ENCODE data around the gene VASP.

VASP gene

GRCh38 chr19:45506989-45507871, at the start of gene VASP:
Gene VASP (plus strand): TSS chr19:45507479. CDS start chr19:45507772, 293 bp downstream.
- in situ Hi-C loops (cut with MboI; ENCODE audit: low sequenced_read_pairs) = no loop called here

- in situ Hi-C loops (cut with MboI; ENCODE audit: low sequenced_read_pairs) = no loop called here
Observed at GRCh38 chr19:45457776-45458175, 49.5 kb upstream of the VASP start.

DNA sequence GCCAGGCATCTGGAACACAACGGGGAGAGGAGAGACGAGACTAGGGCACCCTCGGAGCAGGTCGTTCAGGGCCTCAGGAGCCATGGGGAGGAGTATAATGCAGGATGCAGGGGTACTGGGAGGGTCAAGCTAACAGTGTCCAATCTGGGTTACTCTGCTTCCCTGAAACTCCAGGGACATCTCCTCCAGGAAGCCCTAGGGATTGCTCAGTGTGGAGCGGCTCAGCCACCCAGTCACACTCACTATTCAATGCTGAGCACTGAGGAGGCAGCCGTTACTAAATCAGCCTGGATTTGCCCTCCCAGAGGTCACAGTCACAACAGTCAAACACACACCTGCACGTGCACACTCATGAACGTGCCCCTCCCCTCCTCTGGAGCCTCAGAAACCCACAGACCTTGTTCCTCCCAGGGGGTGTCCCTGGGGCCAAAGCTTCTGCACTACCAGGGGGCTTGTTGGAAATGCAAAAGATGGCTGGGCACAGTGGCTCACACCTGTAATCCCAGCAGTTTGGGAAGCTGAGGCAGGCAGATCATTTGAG, 46.4 kb upstream of the VASP start:
- in situ Hi-C loops (cut with MboI; ENCODE audit: low sequenced_read_pairs) = no loop called here

DNA sequence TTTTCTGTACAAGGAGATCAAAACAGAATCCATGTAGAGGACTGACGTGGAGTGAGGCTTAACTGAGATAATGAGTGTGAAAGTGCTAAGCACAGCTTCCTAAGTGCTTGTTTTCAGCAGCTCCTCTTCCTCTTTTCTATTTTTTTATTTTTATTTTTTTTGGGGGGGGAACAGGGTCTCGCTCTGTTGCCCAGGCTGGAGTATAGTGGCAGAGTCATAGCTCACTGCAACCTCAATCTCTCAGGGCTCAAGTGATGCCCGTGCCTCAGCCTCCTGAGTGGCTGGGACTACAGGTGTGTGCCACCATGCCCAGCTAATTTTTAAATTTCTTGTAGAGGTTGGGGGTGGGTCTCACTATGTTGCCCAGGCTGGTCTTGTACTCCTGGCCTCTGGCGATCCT, 45.1 kb upstream of the VASP start:
- in situ Hi-C loops (cut with MboI; ENCODE audit: low sequenced_read_pairs) = no loop called here

DNA sequence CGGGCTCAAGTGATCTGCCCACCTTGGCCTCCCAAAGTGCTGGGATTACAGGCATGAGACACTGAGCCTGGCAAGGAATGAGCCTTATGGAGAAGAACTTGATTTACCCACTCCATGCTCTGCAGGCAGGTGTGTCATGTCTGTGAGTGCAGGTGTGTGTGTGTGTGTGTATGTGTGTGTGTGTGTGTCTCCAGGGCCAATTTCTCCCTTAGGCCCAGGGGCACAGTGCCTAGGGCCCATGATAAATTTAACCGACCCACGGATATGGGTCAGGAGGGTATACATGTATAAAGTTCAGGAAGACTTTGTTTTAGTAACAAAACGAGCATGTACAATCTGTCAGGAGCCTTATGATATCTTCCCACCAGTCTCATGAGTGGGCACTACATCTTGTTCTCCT, 44.0 kb upstream of the VASP start:
- in situ Hi-C loops (cut with MboI; ENCODE audit: low sequenced_read_pairs) = no loop called here

DNA sequence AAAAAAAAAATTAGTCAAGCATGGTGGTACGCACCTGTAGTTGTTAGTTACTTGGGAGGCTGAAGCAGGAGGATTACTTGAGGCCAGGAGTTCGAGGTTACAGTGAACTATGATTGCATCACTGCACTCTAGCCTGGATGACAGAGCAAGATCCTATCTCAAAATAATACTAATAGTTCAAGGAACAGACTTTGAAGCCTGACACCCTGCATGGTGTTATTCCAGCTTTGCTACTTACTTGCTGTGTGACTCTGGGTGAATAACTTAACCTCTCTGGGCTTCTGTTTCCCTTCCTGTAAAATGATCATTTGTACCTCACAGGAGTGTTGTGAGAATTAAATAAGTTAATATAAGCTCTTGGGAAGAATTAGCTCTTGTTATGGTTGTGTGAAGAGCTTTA, 43.0 kb upstream of the VASP start:
- in situ Hi-C loops (cut with MboI; ENCODE audit: low sequenced_read_pairs) = no loop called here

DNA sequence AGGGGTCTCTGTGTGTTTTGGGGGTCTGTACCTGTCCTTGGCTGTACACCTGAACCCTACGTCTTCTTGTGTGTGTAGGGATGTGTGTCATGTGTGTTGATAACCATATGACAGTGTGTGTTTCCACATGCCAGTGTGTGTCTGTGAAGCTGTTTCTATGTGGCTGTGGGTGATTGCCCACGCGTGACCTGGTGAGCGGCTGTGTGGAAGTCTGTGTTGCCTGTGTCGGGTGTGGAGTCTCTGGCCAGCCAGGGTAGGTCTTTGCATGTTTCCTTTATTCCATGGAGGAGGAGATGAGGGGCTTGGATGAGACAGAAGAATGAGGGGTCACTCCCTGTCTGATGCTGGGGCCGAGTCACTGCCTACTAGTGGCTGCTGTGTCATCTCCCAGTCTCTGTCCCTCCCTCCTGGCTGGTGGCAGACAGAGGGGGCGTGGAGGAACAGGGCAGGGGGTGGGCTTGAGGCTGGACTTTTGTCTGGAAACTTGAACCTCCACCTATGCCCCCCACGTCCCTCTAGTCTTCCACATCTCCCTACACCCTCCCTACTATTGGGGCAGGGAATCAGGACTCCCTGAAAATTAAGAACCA, 42.3 kb upstream of the VASP start:
- in situ Hi-C loops (cut with MboI; ENCODE audit: low sequenced_read_pairs) = no loop called here

DNA sequence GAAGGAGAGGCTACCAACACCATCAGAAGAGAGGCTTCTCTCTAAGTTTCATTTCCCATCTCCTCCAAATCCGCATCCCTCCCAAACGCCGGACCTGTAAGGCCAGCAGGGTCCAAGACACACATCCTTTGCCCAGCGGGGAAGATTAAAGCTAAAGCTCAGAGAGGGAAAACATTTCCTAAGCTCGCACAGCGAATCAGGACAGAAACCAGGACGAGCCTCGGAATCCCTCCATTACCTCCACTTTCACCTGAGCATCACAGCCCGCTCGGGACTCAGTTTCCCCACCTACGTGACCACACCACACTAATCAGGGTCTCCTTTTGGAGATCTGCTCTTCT, 40.2 kb upstream of the VASP start:
- in situ Hi-C loops (cut with MboI; ENCODE audit: low sequenced_read_pairs) = no loop called here

- in situ Hi-C loops (cut with MboI; ENCODE audit: low sequenced_read_pairs) = no loop called here
Observed at GRCh38 chr19:45467456-45468158, 39.7 kb upstream of the VASP start, which contains the start of gene FOSB. Gene FOSB (plus strand): TSS chr19:45467996. CDS start chr19:45468587, 591 bp downstream.

GRCh38 chr19:45468159-45468651, 39.1 kb upstream of the VASP start:
- in situ Hi-C loops (cut with MboI; ENCODE audit: low sequenced_read_pairs) = no loop called here

DNA sequence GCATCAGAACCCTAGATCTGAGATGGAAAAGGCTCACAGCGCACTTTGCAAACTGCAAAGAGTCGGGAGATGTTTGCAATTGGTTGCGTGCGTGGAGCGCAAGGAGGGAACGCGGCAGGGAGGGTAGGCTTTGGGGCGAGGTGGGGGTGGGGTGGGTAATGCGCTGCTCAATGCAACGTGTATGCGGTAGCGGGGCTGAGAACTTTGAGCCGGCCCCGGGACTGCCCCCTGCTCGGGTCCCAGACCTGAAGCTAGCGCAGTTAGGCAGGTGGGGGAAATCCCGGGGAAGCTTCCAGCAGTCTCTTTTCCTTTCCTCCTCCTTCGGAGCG, 38.5 kb upstream of the VASP start:
- in situ Hi-C loops (cut with MboI; ENCODE audit: low sequenced_read_pairs) = no loop called here

GRCh38 chr19:45469132-45469944, 37.9 kb upstream of the VASP start:
- in situ Hi-C loops (cut with MboI; ENCODE audit: low sequenced_read_pairs) = no loop called here

DNA sequence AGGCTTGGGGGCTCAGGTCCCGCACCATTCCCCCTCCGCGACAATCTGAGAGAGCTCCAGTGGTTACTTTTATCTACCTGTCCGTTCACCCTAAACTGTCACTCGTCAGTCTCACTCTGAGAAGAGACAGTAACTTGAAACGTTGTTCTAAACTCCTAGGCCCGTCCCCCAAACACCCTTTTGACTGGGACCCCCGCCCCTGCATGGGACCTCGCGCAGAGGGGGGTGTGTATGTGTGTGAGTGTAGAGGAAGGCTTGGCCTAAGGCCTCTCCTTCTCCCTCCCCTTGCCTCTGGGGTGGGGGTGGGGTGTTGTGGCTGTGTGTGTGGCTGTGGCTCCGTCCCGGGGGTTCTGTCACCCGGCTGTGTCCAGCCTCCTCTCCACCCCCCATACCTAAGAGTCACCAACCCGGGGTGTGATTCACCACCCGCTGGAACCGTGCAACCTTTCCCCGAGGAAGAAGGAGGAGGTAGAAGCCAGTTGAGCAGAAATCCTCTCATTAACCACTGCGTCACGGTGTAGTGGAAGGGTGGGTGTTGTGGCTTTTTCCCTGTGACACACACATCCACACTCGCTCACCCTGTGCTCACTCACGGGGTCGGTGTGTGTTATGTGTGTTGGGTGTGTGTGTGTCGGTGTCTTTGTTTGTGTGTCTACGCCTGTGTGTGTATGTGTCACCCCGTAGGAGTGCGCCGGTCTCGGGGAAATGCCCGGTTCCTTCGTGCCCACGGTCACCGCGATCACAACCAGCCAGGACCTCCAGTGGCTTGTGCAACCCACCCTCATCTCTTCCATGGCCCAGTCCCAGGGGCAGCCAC, 37.1 kb upstream of the VASP start:
- in situ Hi-C loops (cut with MboI; ENCODE audit: low sequenced_read_pairs) = no loop called here

DNA sequence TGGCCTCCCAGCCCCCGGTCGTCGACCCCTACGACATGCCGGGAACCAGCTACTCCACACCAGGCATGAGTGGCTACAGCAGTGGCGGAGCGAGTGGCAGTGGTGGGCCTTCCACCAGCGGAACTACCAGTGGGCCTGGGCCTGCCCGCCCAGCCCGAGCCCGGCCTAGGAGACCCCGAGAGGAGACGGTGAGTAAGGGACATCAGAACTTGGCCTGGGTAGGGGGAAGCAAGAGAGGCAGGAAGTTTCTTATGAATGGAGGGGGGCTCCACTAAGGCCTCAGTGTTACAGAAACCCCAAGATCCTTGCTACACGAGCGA, 36.6 kb upstream of the VASP start:
- in situ Hi-C loops (cut with MboI; ENCODE audit: low sequenced_read_pairs) = no loop called here

DNA sequence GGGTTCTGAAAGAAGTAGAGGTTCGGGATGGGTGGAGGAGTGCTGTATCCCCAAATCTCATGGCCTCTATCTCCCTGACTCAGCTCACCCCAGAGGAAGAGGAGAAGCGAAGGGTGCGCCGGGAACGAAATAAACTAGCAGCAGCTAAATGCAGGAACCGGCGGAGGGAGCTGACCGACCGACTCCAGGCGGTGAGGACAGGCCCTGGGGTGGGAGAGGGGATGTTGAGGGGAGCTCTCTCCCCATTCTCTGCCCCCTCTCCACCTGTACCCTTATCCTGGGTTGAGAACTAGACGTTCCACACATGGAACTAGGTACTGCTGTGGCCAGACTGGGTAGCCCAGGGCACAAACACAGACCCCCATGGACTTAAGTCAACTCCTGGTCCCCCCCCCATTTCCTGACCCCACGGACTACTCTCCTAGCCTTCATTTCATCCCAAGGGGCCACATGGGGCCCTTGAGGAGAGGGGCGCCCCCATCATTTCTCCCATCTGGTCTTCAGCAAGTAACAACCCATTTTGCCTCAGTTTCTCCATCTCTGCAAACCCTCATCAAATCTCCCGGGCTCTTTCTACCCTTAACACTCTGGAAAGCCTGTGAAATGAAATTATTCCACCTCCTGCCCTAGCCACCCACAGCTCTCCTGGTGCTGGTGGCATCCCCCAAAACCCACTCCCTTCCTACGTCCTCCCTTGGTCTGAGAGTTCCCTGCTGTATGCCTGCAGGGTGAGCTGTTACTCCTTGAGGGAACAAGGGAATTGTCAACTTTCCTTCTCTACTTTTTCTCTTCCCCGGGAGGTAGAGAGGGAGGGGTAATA, 36.0 kb upstream of the VASP start:
- in situ Hi-C loops (cut with MboI; ENCODE audit: low sequenced_read_pairs) = no loop called here

DNA sequence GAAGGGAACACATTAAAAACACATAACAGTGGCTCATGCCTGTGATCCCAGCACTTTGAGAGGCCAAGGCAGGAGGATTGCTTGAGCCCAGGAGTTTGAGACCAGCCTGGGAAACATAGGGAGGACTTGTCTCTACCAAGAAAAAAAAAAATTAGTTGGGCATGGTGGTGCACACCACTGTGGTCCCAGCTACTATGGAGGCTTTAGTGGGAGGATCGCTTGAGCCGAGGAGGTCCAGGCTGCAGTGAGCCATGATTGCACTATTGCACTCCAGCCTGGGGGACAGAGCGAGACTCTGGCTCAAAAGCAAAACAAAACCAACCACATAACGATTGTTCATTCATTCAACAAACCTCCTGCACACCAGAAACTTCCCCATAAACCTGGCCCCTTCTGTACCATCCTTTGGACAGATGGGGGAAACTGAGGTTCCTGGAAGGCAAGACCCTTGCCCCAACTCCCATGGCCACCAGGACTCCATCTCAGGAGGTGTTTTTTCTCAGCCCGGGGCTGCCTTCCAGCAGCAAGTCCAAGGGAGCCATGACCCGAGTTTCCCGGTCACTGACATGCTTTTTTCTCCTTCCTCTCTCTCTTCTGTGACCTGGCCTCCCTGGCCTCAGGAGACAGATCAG, 35.2 kb upstream of the VASP start:
- in situ Hi-C loops (cut with MboI; ENCODE audit: low sequenced_read_pairs) = no loop called here

GRCh38 chr19:45472563-45473366, 34.5 kb upstream of the VASP start:
- in situ Hi-C loops (cut with MboI; ENCODE audit: low sequenced_read_pairs) = no loop called here

DNA sequence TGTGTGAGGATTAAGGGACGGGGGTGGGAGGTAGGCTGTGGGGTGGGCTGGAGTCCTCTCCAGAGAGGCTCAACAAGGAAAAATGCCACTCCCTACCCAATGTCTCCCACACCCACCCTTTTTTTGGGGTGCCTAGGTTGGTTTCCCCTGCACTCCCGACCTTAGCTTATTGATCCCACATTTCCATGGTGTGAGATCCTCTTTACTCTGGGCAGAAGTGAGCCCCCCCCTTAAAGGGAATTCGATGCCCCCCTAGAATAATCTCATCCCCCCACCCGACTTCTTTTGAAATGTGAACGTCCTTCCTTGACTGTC, 34.0 kb upstream of the VASP start:
- in situ Hi-C loops (cut with MboI; ENCODE audit: low sequenced_read_pairs) = no loop called here
